ENCODE results near the gene CSRNP2. TPM values are rescaled to one million over a fixed set of nuclear protein-coding genes. Genes with fewer than 3 reads are reported as not detected.

The CSRNP2 gene
- total and polyA plus RNA-seq, 2 of the 13 experiments (the other 11 are each of a cell fraction or from before 2014, with no cell fraction given) = 4.8 to 7.3 TPM

DNA sequence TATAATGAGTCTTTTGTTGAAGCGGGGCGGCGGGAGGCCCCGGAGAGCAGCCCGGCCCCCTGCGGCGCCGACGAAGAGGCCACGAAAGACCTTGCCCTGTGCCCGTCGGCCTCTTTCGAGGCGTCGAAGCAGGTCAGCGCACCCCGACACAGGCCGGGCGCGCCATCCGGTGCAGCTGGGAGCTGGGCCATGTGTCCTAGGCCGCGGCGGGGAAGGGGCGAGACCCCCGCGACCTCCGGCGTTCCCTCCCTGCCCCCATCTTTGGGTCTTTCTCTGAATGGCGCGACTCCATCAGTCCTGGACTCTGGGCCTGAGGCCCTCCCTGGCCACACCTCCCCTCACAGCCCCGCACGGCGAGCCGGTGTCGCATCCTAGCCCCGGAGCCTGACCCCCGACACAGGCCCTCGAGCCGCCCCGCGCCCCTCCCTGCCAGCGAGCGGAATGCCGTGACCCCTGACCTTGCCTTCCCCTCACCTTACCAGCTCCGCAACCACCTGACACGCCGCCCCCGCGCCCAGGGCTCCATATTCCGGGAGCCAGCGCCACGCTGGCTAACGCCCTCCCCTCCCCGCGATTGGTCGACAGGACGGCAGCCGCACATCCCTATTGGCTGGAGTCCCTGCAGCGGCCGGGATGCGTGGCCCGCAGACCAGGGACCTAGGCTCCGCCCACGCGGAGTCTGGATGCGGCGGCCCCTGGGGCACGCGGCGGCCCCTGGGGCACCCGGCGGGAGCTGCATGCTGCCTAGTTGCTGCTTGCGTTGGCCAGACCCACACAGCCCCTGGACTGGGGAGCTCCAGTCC lies 57.4 kb downstream of the CSRNP2 start, which contains the start of gene SLC11A2 (continued):
- no peak for TF ChIP-seq TEAD2 (CRISPR knock-in tag; IDR thresholded peaks at IDR 0.05)
- TF ChIP-seq NFE2L2 (IDR thresholded peaks at IDR 0.05; ENCODE audit: low read length) = no peak
- TF ChIP-seq ZNF350 (CRISPR knock-in tag; IDR thresholded peaks at IDR 0.05; ENCODE audit: borderline replicate concordance, low read depth) = peak; percentile 89
- TF ChIP-seq ZNF678 (CRISPR knock-in tag; IDR thresholded peaks at IDR 0.05) = no peak
- peak; percentile 61 for TF ChIP-seq HNF4A (CRISPR knock-in tag; IDR thresholded peaks at IDR 0.05)
- TF ChIP-seq ZBTB26 (CRISPR knock-in tag; IDR thresholded peaks at IDR 0.05; ENCODE audit: borderline replicate concordance) = peak; percentile 51; the same call in 1 of the 2 replicates
- TF ChIP-seq, protein P1, sequence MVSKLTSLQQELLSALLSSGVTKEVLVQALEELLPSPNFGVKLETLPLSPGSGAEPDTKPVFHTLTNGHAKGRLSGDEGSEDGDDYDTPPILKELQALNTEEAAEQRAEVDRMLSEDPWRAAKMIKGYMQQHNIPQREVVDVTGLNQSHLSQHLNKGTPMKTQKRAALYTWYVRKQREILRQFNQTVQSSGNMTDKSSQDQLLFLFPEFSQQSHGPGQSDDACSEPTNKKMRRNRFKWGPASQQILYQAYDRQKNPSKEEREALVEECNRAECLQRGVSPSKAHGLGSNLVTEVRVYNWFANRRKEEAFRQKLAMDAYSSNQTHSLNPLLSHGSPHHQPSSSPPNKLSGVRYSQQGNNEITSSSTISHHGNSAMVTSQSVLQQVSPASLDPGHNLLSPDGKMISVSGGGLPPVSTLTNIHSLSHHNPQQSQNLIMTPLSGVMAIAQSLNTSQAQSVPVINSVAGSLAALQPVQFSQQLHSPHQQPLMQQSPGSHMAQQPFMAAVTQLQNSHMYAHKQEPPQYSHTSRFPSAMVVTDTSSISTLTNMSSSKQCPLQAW (CRISPR knock-in tag; IDR thresholded peaks at IDR 0.05) = peak; percentile 92
- no peak for TF ChIP-seq E2F5 (CRISPR knock-in tag; conservative IDR thresholded peaks at IDR 0.05)
- TF ChIP-seq ZNF574 (CRISPR knock-in tag; IDR thresholded peaks at IDR 0.05) = peak; percentile 78
- TF ChIP-seq MIER2 (CRISPR knock-in tag; IDR thresholded peaks at IDR 0.05) = no peak
- TF ChIP-seq ZNF343 (CRISPR knock-in tag; IDR thresholded peaks at IDR 0.05) = no peak
- TF ChIP-seq, protein P2, sequence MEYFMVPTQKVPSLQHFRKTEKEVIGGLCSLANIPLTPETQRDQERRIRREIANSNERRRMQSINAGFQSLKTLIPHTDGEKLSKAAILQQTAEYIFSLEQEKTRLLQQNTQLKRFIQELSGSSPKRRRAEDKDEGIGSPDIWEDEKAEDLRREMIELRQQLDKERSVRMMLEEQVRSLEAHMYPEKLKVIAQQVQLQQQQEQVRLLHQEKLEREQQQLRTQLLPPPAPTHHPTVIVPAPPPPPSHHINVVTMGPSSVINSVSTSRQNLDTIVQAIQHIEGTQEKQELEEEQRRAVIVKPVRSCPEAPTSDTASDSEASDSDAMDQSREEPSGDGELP (IDR thresholded peaks at IDR 0.05; ENCODE audit: borderline replicate concordance, low read depth) = peak; percentile 65; the same call in 1 of the 2 replicates
- peak; percentile 98; the same call in 1 of the 2 replicates for TF ChIP-seq ZNF333 (CRISPR knock-in tag; IDR thresholded peaks at IDR 0.05; ENCODE audit: borderline replicate concordance)
- peak; percentile 97 for TF ChIP-seq UBTF (CRISPR knock-in tag; IDR thresholded peaks at IDR 0.05)
- TF ChIP-seq PAWR (CRISPR knock-in tag; IDR thresholded peaks at IDR 0.05; ENCODE audit: borderline replicate concordance) = no peak
- TF ChIP-seq RXRB (CRISPR knock-in tag; IDR thresholded peaks at IDR 0.05; ENCODE audit: borderline replicate concordance) = peak; percentile 37
- TF ChIP-seq KDM4B (CRISPR knock-in tag; IDR thresholded peaks at IDR 0.05) = no peak
- peak; percentile 52; the same call in 1 of the 2 replicates for TF ChIP-seq HNF4G (IDR thresholded peaks at IDR 0.05; ENCODE audit: borderline replicate concordance, low read depth, low read length)
- TF ChIP-seq HNF4G (CRISPR knock-in tag; IDR thresholded peaks at IDR 0.05; ENCODE audit: borderline replicate concordance, low read depth) = peak; percentile 75

All from HepG2 (cell line).